Neutrophil (primary cell): ENCODE measurements around the gene C19orf67.

Experiments used
- H3K27ac ChIP-seq: fragments of 200-600 bp; sonication (generic); 2 replicates; pipeline ENCODE4 v1.5.1; 2016; ENCODE audit warnings: mild to moderate bottlenecking, moderate library complexity
- H3K27me3 ChIP-seq: fragments of 200-600 bp; sonication (generic); 2 replicates; pipeline ENCODE4 v1.6.0; 2016; ENCODE audit warnings: mild to moderate bottlenecking
- H3K36me3 ChIP-seq: fragments of 200-600 bp; sonication (generic); 2 replicates; pipeline ENCODE4 v1.5.1; 2017
- H3K4me1 ChIP-seq, 2 experiments: fragments of 200-600 bp in 1 of 2; sonication (generic) in 1 of 2; 1 replicate in 1 of 2; 2 replicates in 1 of 2; pipeline versions ENCODE4 v1.5.1 to v1.6.1; 2013 to 2016; ENCODE audit warnings: low read depth in 1 of 2, low read length in 1 of 2, mild to moderate bottlenecking in 1 of 2, moderate library complexity in 1 of 2; ENCODE audit not compliant: control insufficient read depth in 1 of 2, insufficient read depth in 1 of 2
- H3K4me3 ChIP-seq, 2 experiments: fragments of 200-600 bp in 1 of 2; sonication (generic) in 1 of 2; 1 replicate in 1 of 2; 2 replicates in 1 of 2; pipeline ENCODE4 v1.5.1; 2013 to 2016; ENCODE audit warnings: low read depth in 1 of 2, low read length in 1 of 2, mild to moderate bottlenecking in 1 of 2, moderate library complexity in 1 of 2
- H3K9me3 ChIP-seq: fragments of 200-600 bp; sonication (generic); 2 replicates; pipeline ENCODE4 v1.5.1; 2016
- TF ChIP-seq, protein P1 (sequence below): fragments of 200-600 bp; sonication (generic); IDR thresholded peaks from 2 replicates; pipeline ENCODE4 v1.5.1; 2016; ENCODE audit warnings: antibody characterized with exemption

C19orf67 gene

DNA sequence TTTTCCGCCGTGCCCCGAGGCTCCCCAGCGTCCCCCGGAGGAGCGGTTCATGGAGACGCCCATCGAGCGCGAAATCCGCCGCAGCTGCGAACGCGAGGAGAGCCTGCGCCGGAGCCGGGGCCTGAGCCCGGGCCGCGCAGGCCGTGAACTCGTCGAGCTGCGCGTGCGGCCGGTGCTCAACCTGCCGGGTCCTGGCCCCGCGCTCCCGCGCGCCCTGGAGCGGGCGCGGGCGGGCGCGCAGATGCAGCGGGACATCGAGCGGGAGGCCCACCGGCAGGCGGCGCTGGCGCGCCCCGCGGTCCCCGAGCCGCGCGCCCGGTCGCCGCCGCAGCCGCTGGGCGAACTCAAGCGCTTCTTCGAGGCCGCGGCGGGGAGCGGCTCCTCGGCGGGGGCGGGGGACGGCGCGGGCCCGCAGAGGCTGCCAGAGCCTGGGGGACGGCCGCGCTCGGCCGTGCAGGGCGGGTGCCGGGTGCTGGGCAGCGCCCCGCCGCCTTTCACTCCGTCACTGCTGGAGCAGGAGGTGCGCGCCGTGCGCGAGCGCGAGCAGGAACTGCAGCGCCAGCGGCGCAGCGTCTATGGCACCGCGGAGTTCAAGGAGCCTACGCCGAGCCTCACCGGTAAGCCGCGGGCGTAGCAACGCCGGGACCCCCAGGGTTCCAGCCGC lies 12.2 kb downstream of the C19orf67 start:
- H3K4me1 ChIP-seq: peaks cover 57 to 59% of the 10 kb centered on the region in 2 experiments
- no peaks in the 10 kb centered on the region for H3K36me3 ChIP-seq
- peak overlapping the region; percentile 86 for H3K27ac ChIP-seq
- TF ChIP-seq, protein P1, sequence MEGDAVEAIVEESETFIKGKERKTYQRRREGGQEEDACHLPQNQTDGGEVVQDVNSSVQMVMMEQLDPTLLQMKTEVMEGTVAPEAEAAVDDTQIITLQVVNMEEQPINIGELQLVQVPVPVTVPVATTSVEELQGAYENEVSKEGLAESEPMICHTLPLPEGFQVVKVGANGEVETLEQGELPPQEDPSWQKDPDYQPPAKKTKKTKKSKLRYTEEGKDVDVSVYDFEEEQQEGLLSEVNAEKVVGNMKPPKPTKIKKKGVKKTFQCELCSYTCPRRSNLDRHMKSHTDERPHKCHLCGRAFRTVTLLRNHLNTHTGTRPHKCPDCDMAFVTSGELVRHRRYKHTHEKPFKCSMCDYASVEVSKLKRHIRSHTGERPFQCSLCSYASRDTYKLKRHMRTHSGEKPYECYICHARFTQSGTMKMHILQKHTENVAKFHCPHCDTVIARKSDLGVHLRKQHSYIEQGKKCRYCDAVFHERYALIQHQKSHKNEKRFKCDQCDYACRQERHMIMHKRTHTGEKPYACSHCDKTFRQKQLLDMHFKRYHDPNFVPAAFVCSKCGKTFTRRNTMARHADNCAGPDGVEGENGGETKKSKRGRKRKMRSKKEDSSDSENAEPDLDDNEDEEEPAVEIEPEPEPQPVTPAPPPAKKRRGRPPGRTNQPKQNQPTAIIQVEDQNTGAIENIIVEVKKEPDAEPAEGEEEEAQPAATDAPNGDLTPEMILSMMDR: peak; percentile 52
- no peaks in the 10 kb centered on the region for H3K9me3 ChIP-seq
- peak overlapping the region; percentile 89 to 97 for H3K4me3 ChIP-seq
- peaks cover 24% of the 10 kb centered on the region for H3K27me3 ChIP-seq

DNA sequence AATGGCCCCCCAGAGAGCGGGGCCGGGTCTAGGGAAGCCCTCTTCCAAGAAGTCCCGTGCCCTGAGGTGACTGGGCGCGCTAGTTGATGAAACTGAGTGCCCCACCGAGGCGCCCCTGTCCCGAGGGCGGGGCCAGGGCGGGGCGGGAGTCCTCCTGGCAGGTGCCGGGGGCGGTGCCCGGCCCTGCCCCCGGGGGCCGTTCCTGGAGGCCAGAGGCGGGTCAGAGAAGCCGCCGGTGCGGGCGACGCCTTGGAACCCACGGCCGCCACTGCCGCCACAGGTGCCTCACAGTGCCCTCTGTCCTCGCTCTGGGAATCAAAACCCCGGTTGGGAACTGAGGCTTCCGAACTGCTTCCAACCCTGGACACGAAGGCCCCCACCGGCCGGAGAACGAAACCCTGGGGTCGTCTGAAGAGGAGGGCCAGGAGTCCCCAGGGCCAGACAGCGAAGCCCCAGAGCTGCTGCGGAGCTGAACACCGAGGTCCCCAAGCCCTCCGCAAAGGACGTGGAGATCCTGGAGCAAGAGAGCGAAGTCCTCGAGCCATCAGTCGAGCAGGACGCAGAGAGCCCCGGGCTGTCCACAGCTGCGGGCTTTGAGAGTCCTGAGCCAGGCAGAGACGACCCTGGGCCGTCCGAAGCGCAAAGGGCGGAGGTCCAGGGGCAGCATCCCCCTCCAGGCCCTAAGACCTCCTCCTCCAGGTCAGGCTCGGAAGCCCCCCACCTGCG lies 12.9 kb downstream of the C19orf67 start, which contains the start of gene MISP3:
TSS of gene MISP3 (plus strand) at position 252 of the 726 bp plus-strand sequence. CDS start 524 bp downstream, outside the sequence.
- H3K27me3 ChIP-seq: peaks cover 24% of the 10 kb centered on the region
- no peaks in the 10 kb centered on the region for H3K9me3 ChIP-seq
- H3K4me1 ChIP-seq: peaks cover 50 to 52% of the 10 kb centered on the region in 2 experiments
- H3K4me3 ChIP-seq: peak within 1 kb of the TSS; percentile 89 to 97
- peak within 1 kb of the TSS; percentile 86 for H3K27ac ChIP-seq
- no peaks in the 10 kb centered on the region for H3K36me3 ChIP-seq
- TF ChIP-seq, protein P1: no peak

DNA sequence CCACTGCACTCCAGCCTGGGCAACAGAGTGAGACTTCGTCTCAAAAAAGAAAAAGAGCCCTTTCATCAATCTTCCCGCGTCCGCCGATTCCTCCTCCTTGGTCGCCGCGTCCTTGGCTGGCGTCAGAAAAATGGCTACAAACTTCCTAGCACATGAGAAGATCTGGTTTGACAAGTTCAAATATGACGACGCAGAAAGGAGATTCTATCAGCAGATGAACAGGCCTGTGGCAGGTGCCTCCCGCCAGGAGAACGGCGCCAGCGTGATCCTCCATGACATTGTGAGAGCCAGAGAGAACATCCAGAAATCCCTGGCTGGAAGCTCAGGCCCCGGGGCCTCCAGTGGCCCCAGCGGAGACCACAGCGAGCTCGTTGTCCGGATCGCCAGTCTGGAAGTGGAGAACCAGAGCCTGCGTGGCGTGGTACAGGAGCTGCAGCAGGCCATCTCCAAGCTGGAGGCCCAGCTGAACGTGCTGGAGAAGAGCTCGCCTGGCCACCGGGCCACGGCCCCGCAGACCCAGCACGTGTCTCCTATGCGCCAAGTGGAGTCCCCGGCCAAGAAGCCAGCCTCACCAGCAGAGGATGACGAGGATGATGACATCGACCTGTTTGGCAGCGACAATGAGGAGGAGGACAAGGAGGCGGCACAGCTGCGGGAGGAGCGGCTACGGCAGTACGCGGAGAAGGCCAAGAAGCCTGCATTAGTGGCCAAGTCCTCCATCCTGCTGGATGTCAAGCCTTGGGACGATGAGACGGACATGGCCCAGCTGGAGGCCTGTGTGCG lies 15.1 kb downstream of the C19orf67 start:
- no peaks in the 10 kb centered on the region for H3K36me3 ChIP-seq
- TF ChIP-seq, protein P1: no peak
- no peak overlapping the region for H3K4me3 ChIP-seq
- H3K27me3 ChIP-seq: peaks cover 32% of the 10 kb centered on the region
- H3K9me3 ChIP-seq: no peaks in the 10 kb centered on the region
- H3K27ac ChIP-seq: no peak overlapping the region
- H3K4me1 ChIP-seq: peaks cover 27 to 30% of the 10 kb centered on the region in 2 experiments

GRCh38 chr19:14066134-14066533 lies 19.4 kb downstream of the C19orf67 start:
- no peaks in the 10 kb centered on the region for H3K9me3 ChIP-seq
- no peak overlapping the region for H3K4me3 ChIP-seq
- no peak overlapping the region for H3K27ac ChIP-seq
- TF ChIP-seq, protein P1: no peak
- no peaks in the 10 kb centered on the region for H3K36me3 ChIP-seq
- peaks cover 27% of the 10 kb centered on the region for H3K27me3 ChIP-seq
- no peaks in the 10 kb centered on the region for H3K4me1 ChIP-seq

DNA sequence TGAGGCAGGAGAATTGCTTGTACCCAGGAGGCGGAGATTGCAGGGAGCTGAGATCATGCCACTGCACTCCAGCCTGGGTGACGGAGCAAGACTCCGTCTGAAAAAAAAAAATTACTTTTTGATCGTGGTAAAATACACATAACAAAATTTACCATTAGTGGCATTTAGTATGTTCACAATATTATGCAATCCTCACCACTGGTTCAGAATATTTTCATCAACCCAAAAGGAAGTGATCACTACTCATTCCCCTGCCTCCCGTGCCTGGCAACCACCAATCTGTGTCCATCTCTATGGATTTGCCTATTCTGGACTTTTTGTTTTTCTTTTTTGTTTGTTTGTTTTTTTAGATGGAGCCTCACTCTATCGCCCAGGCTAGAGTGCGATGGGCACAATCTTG lies 22.5 kb downstream of the C19orf67 start:
- Histone ChIP-seq H3K27ac (no peak overlapping the region), H3K27me3 (peaks cover 52% of the 10 kb centered on the region), H3K4me1 (peaks cover 0 to 4% of the 10 kb centered on the region in 2 experiments), H3K4me3 (no peak overlapping the region), H3K36me3 (no peaks in the 10 kb centered on the region), H3K9me3 (no peaks in the 10 kb centered on the region)
- TF ChIP-seq, protein P1: no peak
